Prostate gland (tissue), 2 donors: Measurements from ENCODE around the gene AP1S3. TPM values are rescaled to one million over a fixed set of nuclear protein-coding genes. Genes with fewer than 3 reads are reported as not detected.
A peak's percentile ranks its signal among the peaks of the same experiment; 100 is the strongest.

ENCODE experiments used
- DNase-seq: peaks from one replicate; pipeline ENCODE4 v3.0.0-alpha.2; 2019; ENCODE audit warnings: low spot score
- H3K27ac ChIP-seq, 2 donors: fragments of 200-600 bp; sonication (generic); 2 replicates each; pipeline ENCODE4 v1.5.1; 2017 to 2019
- H3K27me3 ChIP-seq: fragments of 200-600 bp; sonication (generic); replicated peaks from 2 replicates; pipeline ENCODE4 v1.5.1; 2019; ENCODE audit not compliant: insufficient read depth
- H3K36me3 ChIP-seq, 2 donors: fragments of 200-600 bp; sonication (generic); 1 replicate in 1 of 2; 2 replicates in 1 of 2; pipeline versions ENCODE4 v1.5.1 to v1.8.1; 2017 to 2019
- H3K4me1 ChIP-seq: fragments of 200-600 bp; sonication (generic); replicated peaks from 2 replicates; pipeline ENCODE4 v1.5.1; 2019
- H3K4me3 ChIP-seq, 2 donors: fragments of 200-600 bp; sonication (generic); 2 replicates each; pipeline ENCODE4 v1.5.1; 2017 to 2019
- H3K9me3 ChIP-seq: fragments of 200-600 bp; sonication (generic); 2 replicates; pipeline ENCODE4 v1.5.1; 2017
- POLR2A ChIP-seq: fragments of 450-650 bp; IDR thresholded peaks from one replicate; pipeline ENCODE4 v1.6.1; 2016; ENCODE audit warnings: antibody characterized with exemption, mild to moderate bottlenecking
- POLR2AphosphoS5 ChIP-seq: sonication (generic); formaldehyde crosslinking; IDR thresholded peaks from one replicate; pipeline ENCODE4 v1.6.1; 2017; ENCODE audit warnings: antibody characterized with exemption
- WGBS: methylation state at CpG from one replicate; pipeline ENCODE4 v1.1.5; 2018; 5-methylcytosine and 5-hydroxymethylcytosine counted together
- intact Hi-C: fragments of 100-400 bp; cut with DNase I; formaldehyde crosslinking; loops from one replicate; pipeline ENCODE4 v1.14.2; 2022
- total RNA-seq, 2 donors: library from RNA; depleted of rRNA; stranded (reverse); fragments of >200 nt; gene quantifications; one replicate each; pipeline ENCODE4 v1.1.0, GENCODE V29; 2016
- TF ChIP-seq, protein P1 (sequence below), 4 experiments: fragments of 200-600 bp in 2 of 4; fragments of 450-650 bp in 2 of 4; sonication (generic) in 2 of 4; IDR thresholded peaks; 1 replicate in 3 of 4; 2 replicates in 1 of 4; pipeline ENCODE4 v1.5.1; 2016 to 2019; ENCODE audit warnings: antibody characterized with exemption in 4 of 4, mild to moderate bottlenecking in 2 of 4, moderate library complexity in 2 of 4

AP1S3 gene
- total RNA-seq, 2 donors from 2014 or later: 2.7 to 7.7 TPM

DNA sequence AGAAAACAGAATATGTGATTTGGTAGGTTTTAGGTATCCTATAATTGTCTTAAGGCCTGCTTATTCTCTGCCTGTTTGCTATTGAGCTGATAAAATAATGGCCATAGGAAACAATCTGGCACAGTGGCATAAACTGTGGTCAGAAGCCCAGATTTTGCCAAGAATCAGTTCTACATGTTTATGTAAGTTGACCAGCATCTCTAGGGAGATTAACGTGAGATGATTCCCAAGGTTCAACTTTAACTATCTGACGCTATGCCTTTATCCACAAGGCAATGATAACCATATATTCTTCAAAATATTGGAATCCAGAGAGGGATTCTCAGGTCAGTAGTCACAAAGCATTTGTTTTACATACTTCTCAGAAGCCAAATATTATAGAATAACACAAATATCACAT, 25.6 kb downstream of the AP1S3 start:
- H3K27ac ChIP-seq: no peak overlapping the region
- intact Hi-C loops: no loop called here
- no peaks in the 10 kb centered on the region for H3K27me3 ChIP-seq
- no peak for TF ChIP-seq POLR2A
- TF ChIP-seq POLR2AphosphoS5: no peak
- TF ChIP-seq, protein P1, sequence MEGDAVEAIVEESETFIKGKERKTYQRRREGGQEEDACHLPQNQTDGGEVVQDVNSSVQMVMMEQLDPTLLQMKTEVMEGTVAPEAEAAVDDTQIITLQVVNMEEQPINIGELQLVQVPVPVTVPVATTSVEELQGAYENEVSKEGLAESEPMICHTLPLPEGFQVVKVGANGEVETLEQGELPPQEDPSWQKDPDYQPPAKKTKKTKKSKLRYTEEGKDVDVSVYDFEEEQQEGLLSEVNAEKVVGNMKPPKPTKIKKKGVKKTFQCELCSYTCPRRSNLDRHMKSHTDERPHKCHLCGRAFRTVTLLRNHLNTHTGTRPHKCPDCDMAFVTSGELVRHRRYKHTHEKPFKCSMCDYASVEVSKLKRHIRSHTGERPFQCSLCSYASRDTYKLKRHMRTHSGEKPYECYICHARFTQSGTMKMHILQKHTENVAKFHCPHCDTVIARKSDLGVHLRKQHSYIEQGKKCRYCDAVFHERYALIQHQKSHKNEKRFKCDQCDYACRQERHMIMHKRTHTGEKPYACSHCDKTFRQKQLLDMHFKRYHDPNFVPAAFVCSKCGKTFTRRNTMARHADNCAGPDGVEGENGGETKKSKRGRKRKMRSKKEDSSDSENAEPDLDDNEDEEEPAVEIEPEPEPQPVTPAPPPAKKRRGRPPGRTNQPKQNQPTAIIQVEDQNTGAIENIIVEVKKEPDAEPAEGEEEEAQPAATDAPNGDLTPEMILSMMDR (IDR thresholded peaks at IDR 0.05): no peak
- 98% methylated on average over 2 of the region's 2 CpGs for WGBS
- no peak overlapping the region for H3K4me3 ChIP-seq
- no peaks in the 10 kb centered on the region for H3K36me3 ChIP-seq
- no peaks in the 10 kb centered on the region for H3K4me1 ChIP-seq
- H3K9me3 ChIP-seq: no peaks in the 10 kb centered on the region
- DNase-seq: no peak

DNA sequence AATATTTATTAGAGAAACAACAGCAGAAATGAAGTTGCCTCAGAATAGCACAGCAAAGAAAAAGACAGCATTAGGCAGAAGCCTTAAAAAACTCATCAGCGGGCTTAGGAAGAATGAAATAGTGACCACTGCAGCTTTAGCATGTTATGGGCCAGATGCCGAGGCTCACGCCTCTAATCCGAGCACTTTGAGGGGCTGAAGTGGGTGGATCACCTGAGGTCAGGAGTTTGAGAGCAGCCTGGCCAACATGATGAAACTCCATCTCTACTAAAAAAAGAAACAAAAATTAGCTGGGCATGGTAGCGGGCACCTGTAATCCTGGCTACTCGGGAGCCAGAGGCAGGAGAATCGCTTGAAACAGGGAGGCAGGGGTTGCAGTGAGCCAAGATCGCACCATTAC, 32.4 kb downstream of the AP1S3 start:
- Histone ChIP-seq H3K36me3 (no peaks in the 10 kb centered on the region), H3K27ac (no peak overlapping the region), H3K27me3 (no peaks in the 10 kb centered on the region), H3K4me1 (no peaks in the 10 kb centered on the region), H3K9me3 (no peaks in the 10 kb centered on the region), H3K4me3 (no peak overlapping the region)
- WGBS: 91% methylated on average over 8 of the region's 8 CpGs
- no peak for DNase-seq
- TF ChIP-seq, protein P1 (IDR thresholded peaks at IDR 0.05): no peak
- TF ChIP-seq POLR2AphosphoS5 (no peak), POLR2A (no peak)
- intact Hi-C loops: no loop called here

DNA sequence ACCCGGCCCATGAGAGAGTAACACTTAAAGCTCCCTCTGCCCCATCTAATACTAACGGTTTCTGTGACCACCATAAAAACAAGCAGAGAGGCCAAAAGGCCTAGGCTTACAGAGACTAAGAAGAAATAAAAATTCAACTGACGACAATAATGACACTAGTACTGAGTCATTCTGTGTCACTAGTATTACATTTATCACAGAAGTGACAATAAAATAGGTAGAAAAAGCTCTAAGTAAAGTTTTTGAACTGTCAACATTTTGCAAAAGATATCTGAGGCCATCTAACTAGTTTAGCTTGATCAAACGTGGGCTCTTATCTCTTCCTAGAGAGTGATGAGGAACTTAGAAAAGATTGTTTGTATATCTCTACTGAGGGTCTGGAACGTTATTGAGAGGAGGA, 35.6 kb downstream of the AP1S3 start:
- intact Hi-C loops: no loop called here
- no peaks in the 10 kb centered on the region for H3K27me3 ChIP-seq
- no peak overlapping the region for H3K4me3 ChIP-seq
- no peaks in the 10 kb centered on the region for H3K9me3 ChIP-seq
- DNase-seq: no peak
- TF ChIP-seq POLR2A (no peak), POLR2AphosphoS5 (no peak)
- TF ChIP-seq, protein P1 (IDR thresholded peaks at IDR 0.05): no peak
- WGBS: 57% methylated on average over 5 of the region's 5 CpGs
- H3K36me3 ChIP-seq: no peaks in the 10 kb centered on the region
- H3K27ac ChIP-seq: no peak overlapping the region
- H3K4me1 ChIP-seq: no peaks in the 10 kb centered on the region

DNA sequence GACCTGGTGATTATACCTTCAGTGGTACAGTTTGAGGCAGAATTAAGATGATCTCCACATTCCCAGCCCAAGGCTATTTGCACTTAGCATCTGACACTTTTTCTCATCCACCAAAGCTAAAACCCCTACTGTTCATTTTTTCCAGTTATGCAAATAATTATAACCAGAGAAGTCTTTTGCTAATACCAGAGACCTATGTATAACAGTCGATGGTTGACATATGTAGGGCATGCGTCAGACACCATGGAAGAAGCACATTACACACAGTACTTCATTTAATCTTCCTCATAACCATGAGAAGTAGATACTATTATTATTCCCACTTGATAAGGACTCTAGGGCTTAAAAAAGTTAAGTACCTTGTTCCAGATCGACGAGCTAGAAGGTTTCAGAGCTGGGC, 36.5 kb downstream of the AP1S3 start:
- Histone ChIP-seq H3K36me3 (no peaks in the 10 kb centered on the region), H3K27me3 (no peaks in the 10 kb centered on the region), H3K4me1 (no peaks in the 10 kb centered on the region), H3K9me3 (no peaks in the 10 kb centered on the region), H3K4me3 (no peak overlapping the region), H3K27ac (no peak overlapping the region)
- TF ChIP-seq, protein P1 (IDR thresholded peaks at IDR 0.05): no peak
- TF ChIP-seq POLR2A: no peak
- TF ChIP-seq POLR2AphosphoS5: no peak
- no peak for DNase-seq
- intact Hi-C loops: no loop called here
- 99% methylated on average over 4 of the region's 4 CpGs for WGBS

DNA sequence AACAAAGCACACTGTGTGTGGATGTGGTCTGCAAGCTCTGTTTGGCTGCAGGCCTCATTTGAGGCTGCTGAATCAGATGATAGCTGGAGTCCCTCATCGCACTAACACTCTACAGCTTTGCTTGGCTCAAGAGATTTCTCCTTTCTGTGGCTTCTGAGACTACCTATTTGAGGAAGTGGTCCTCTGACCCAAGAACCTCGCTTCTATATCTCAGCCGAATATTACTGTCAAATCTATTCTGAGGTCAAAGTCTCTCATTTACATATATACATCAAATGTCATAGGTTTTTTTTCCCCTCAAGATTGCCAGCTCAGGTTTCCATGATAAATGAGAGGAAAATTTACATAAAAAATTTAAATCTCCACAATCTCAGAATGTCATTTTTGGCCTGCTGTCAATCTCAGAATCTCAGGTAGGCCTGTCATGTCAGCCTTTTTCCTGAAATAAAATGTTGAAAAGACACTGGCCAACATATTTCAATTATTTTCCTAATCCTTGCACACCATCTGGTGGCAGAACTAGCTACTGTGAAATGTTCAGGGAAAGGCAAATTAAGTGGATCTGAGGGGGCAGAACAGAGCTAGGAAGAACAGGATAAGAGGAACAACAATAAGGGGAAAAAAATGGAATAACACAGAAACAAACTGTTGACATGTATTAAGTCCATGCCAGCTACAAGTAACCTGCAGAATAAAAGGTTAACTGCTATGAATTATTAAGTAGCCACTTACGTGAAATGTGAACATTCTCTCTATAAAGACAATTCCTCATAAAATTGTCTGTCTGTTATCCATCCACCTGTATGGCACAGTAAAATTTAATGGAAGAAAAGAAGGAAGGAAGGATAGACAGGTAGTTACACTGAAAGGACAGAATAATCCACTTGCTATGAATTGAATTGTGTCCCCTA, 39.3 kb downstream of the AP1S3 start:
- H3K4me3 ChIP-seq: no peak overlapping the region
- intact Hi-C loops: loop anchor here (2.0 to 5.0 kb wide), 2 partner anchors 71 to 827 kb away; no protein-coding TSS in a partner anchor
- DNase-seq: no peak
- no peak overlapping the region for H3K27ac ChIP-seq
- no peaks in the 10 kb centered on the region for H3K36me3 ChIP-seq
- H3K27me3 ChIP-seq: no peaks in the 10 kb centered on the region
- TF ChIP-seq POLR2A (no peak), POLR2AphosphoS5 (no peak)
- TF ChIP-seq, protein P1 (IDR thresholded peaks at IDR 0.05): peak in 3 of 4 experiments; percentile 34 to 70 (median 70)
- no peaks in the 10 kb centered on the region for H3K4me1 ChIP-seq
- WGBS: 77% methylated on average over 4 of the region's 4 CpGs
- H3K9me3 ChIP-seq: no peaks in the 10 kb centered on the region
